Activated T-helper 1 cell treated with anti-CD3 and anti-CD28 coated beads, Interleukin-12 subunit alpha, Interleukin-12 subunit beta, Interleukin-2, Interleukin-4 antibody, amounts not matched to agents 30 ng/mL and 10 ng/mL and 1 ng/mL, durations not matched to agents 14 hours and 24 hours and 36 hours (primary cell): ENCODE measurements around the gene ALG9. TPM values are rescaled to one million over a fixed set of nuclear protein-coding genes. Genes with fewer than 3 reads are reported as not detected.
A peak's percentile ranks its signal among the peaks of the same experiment; 100 is the strongest.
"Not testable (repeated sequence)": the region's sequence is repeated elsewhere in the genome, so short reads cannot be mapped to it uniquely, and the experiment has no call there.

Source experiments
- DNase-seq: peaks from one replicate; pipeline ENCODE4 v3.0.0; 2021; ENCODE audit warnings: low spot score
- H3K27ac Mint-ChIP-seq: one replicate; pipeline ENCODE4 v1.8.0; 2021; ENCODE audit warnings: mild to moderate bottlenecking, mixed read lengths
- H3K27me3 Mint-ChIP-seq: one replicate; pipeline ENCODE4 v1.8.0; 2022; ENCODE audit warnings: mild to moderate bottlenecking, moderate library complexity, mixed read lengths; ENCODE audit not compliant: insufficient read depth
- H3K36me3 Mint-ChIP-seq: one replicate; pipeline ENCODE4 v1.8.0; 2021; ENCODE audit warnings: low read depth, mixed read lengths
- H3K4me1 Mint-ChIP-seq: one replicate; pipeline ENCODE4 v1.8.0; 2021; ENCODE audit warnings: low read depth, mixed read lengths
- H3K4me3 Mint-ChIP-seq: one replicate; pipeline ENCODE4 v1.8.0; 2021; ENCODE audit warnings: mild to moderate bottlenecking, moderate library complexity, mixed read lengths
- H3K9me3 Mint-ChIP-seq: one replicate; pipeline ENCODE4 v1.8.0; 2021; ENCODE audit warnings: mixed read lengths
- intact Hi-C: fragments of 100-400 bp; cut with micrococcal nuclease; formaldehyde crosslinking; loops from one replicate; pipeline ENCODE4 v1.15.1; 2024
- total RNA-seq: library from RNA; stranded (reverse); gene quantifications from 2 replicates; pipeline ENCODE4 v1.2.3, GENCODE V29; 2022

ALG9 gene
- total RNA-seq, 1 donor from 2014 or later, result 29.3 TPM

DNA sequence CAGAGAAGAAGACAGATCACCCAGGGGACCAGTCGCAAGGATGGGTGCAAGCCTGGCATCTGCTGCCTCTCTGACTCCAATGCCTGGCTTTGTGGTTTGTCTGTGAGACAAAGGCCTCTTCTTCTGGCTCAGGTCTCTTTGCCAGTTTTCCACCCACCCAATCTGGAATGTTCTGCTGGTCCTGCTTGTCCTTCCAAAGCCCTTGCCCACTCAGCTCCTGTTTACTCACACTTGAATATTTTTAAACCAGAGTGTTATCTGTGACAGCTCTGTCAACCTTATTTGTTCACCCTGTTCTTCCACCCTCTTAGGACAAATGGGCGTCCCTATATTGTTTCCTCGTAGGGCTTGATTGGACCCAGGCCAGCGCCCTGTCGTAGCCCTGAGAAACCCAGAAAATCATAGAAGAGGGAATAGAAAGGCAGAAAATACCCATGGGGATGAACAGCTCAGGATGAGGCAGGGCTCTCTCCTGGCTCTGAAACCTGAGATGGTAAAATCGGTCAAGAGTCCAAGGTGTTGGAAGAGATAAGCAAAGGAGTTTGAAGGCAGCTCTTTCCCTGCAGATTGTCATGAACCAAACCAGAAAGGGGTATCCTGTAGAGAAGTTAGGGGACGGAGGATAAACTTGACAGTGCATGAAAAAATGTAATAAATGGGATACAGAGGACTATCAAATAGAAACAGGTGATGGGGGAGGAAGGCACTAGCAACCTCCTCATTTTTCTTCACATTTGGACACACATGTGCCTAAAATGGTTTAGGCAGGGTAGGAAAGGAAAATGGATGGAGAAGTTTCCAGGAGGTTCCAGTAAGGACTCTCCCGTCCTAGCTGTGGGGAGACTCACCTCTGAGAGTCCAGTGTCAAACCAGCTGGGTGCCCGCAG, 39.5 kb upstream of the ALG9 start:
- no peak overlapping the region for H3K27ac Mint-ChIP-seq

DNA sequence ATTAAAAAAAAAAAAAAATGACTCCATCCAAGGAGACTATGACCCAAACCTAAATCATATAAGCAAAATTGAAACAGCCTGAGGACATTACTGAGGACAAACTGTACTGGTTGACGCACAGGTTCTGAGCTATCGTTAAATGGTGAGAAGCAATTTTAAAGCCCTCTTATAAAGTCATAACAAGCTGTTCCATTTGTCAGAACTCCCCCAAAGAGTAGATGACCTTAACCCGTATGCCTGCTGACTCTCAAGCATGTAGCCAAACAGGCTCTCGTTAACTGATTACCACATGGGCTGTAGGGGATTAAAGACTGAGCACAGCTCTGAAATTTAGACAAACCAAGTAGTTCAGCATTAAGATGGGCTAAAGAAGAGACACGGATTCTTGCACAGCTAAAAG, 38.0 kb upstream of the ALG9 start:
- peaks cover 35% of the 10 kb centered on the region for H3K27me3 Mint-ChIP-seq

More for the DNA sequence above, 39.5 kb upstream of the ALG9 start:
- intact Hi-C loops, result no loop called here
- H3K27me3 Mint-ChIP-seq, result peaks cover 44% of the 10 kb centered on the region
- H3K36me3 Mint-ChIP-seq, result no peaks in the 10 kb centered on the region
- H3K4me1 Mint-ChIP-seq, result no peaks in the 10 kb centered on the region
- no peak overlapping the region for H3K4me3 Mint-ChIP-seq
- DNase-seq, result no peak
- H3K9me3 Mint-ChIP-seq, result no peaks in the 10 kb centered on the region

DNA sequence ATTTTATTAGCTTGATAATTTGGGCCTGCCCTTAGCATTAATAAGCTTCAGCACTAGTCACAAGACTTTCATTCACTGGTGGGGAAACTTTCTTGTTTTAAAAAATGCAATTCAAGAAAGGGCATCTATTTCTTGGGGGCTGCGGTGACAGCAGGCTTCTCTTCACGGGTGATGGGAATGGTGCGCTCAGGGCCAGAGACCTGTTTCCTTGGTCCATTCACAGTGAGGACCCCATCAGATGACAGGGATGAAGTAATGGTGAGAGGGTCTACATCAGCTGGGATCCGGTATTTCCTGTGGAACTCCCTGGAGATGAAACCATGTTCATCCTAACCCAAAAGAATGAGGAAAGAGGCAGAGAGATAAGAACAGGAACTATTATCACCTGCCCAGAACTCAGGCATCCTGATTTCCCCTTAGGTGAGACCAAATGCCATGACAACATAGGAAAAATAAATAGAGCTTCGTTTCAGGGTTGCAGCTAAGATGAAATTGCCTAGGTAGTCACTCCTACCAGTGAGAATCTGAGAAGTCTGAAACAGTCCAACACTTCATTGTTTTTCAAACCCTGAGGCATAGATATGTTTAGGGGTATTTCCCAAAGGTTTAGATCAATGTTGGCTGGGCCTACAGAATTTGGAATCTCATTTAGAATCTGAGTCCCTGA, 37.4 kb upstream of the ALG9 start:
- Mint-ChIP-seq H3K27me3 (peaks cover 32% of the 10 kb centered on the region), H3K9me3 (no peaks in the 10 kb centered on the region), H3K36me3 (no peaks in the 10 kb centered on the region), H3K4me1 (no peaks in the 10 kb centered on the region), H3K27ac (no peak overlapping the region), H3K4me3 (no peak overlapping the region)
- no peak for DNase-seq
- intact Hi-C loops, result no loop called here

More for the DNA sequence above, 38.0 kb upstream of the ALG9 start:
- Mint-ChIP-seq H3K4me3 (no peak overlapping the region), H3K4me1 (no peaks in the 10 kb centered on the region), H3K9me3 (no peaks in the 10 kb centered on the region), H3K36me3 (no peaks in the 10 kb centered on the region), H3K27ac (no peak overlapping the region)
- intact Hi-C loops, result no loop called here
- no peak for DNase-seq

DNA sequence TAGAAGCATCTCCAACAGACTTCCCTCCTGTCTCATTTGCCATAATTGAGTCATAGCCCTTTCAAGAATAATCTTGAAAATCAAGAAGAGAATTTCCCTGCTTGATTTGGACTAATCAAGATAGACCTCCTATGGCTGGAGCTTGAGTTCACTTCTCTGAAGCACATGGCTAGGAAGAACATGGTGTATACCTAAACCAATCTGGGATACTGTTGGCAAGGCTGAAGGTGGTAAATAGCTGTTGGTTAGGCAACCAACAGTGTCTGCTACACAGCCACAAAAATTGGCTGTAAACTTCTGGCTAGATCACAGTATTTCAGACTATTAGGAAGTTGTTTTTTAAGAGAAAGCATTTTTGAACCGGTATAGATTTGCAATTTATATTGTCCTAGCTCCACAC, 35.3 kb upstream of the ALG9 start:
- no peaks in the 10 kb centered on the region for H3K9me3 Mint-ChIP-seq
- no peak overlapping the region for H3K4me3 Mint-ChIP-seq
- intact Hi-C loops, result no loop called here
- H3K4me1 Mint-ChIP-seq, result no peaks in the 10 kb centered on the region
- H3K27ac Mint-ChIP-seq, result no peak overlapping the region
- H3K27me3 Mint-ChIP-seq, result peaks cover 18% of the 10 kb centered on the region
- no peaks in the 10 kb centered on the region for H3K36me3 Mint-ChIP-seq
- no peak for DNase-seq

DNA sequence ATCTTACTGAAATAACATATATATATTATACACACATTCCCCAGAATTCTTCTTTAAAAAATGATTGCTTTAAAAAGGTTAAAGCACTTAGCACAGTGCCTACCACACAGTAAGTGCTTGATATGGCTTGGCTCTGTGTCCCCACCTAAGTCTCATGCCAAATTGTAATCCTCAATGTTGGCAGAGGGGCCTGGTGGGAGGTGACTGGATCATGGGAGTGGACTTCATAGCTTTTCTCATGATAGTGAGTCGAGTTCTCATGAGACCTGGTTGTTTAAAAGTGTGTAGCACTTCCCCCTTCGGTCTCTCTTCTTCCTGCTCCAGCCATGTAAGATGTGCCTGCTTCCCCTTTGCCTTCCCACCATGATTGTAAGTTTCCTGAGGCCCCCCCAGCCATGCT, 34.0 kb upstream of the ALG9 start:
- Mint-ChIP-seq H3K4me3 (no peak overlapping the region), H3K36me3 (no peaks in the 10 kb centered on the region), H3K9me3 (no peaks in the 10 kb centered on the region), H3K27me3 (peaks cover 9% of the 10 kb centered on the region), H3K27ac (no peak overlapping the region), H3K4me1 (no peaks in the 10 kb centered on the region)
- intact Hi-C loops, result no loop called here
- DNase-seq, result no peak

DNA sequence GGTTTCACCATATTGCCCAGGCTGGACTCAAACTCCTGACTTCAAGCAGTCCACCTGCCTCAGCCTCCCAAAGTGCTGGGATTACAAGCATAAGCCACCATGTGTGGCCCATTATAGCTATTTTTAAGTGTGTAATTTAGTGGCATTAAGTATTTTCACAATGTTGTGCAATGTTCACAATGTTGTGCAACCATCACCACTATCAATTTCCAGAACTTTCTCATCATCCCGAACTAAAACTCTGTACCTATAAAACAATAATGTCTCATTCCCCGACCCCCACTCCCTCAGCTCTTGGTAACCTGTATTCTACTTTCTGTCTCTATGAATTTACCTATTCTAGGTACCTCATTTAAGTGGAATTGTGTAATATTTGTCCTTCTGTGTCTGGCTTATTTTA, 15.5 kb upstream of the ALG9 start:
- no peak for DNase-seq
- Mint-ChIP-seq H3K36me3 (no peaks in the 10 kb centered on the region), H3K4me3 (no peak overlapping the region), H3K27ac (no peak overlapping the region), H3K4me1 (no peaks in the 10 kb centered on the region), H3K9me3 (no peaks in the 10 kb centered on the region), H3K27me3 (peaks cover 7% of the 10 kb centered on the region)
- intact Hi-C loops, result no loop called here

DNA sequence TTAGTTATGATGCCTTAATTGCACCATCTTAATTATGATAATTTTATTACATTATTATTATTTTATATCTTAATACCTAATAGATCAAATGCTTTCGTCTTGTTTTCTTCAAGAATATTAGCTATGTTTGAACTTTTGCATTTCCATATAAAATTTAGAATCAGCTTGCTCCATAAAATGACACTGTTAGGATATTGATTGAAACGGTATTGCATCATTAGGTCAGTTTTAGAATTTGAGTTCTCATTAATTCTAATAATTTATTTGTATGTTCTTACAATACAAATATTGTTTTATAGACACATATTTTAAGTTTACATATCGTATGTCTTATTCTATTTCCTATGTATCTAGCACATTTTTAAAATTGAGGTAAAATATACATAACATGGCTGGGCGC, 14.7 kb upstream of the ALG9 start:
- no peak for DNase-seq
- H3K4me3 Mint-ChIP-seq, result no peak overlapping the region
- no peak overlapping the region for H3K27ac Mint-ChIP-seq
- H3K36me3 Mint-ChIP-seq, result no peaks in the 10 kb centered on the region
- H3K4me1 Mint-ChIP-seq, result peaks cover 3% of the 10 kb centered on the region
- intact Hi-C loops, result no loop called here
- H3K9me3 Mint-ChIP-seq, result no peaks in the 10 kb centered on the region
- H3K27me3 Mint-ChIP-seq, result peaks cover 6% of the 10 kb centered on the region

DNA sequence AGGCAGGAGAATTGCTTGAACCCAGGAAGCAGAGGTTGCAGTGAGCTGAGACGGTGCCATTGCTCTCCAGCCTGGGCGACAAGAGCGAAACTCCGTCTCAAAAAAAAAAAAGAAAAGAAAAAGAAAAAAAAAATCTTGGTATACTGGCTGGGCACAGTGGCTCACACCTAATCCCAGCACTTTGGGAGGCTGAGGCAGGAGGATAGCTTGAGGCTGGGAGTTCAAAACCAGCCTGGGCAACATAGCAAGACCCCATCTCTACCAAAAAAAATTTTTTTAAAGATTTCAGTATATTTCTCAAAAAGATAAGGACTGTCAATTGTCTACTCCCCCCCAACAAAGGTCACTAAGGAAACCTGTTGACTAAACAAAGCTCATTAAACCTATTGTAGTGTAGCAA, 13.7 kb upstream of the ALG9 start:
- not testable (repeated sequence) for H3K36me3 Mint-ChIP-seq

DNA sequence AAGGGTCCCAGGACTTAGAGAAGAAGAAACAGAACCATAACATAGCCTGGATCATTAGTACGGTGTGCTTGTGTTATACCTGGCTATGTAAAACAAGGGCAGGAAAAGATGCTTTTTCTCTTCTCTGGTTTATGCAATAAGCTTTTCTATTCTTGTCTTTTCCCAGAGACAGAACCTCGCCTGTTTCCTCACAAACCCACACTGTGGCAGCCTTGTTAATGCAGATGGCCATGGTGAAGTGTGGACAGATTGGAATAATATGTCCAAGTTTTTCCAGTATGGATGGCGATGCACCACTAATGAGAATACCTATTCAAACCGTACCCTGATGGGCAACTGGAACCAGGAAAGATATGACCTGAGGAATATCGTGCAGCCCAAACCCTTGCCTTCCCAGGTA, 10.8 kb upstream of the ALG9 start:
- Mint-ChIP-seq H3K27ac (no peak overlapping the region), H3K27me3 (peaks cover 2% of the 10 kb centered on the region), H3K9me3 (no peaks in the 10 kb centered on the region), H3K36me3 (peaks cover 7% of the 10 kb centered on the region), H3K4me3 (no peak overlapping the region), H3K4me1 (peaks cover 26% of the 10 kb centered on the region)
- intact Hi-C loops, result no loop called here
- no peak for DNase-seq

More for the DNA sequence above, 13.7 kb upstream of the ALG9 start:
- H3K4me1 Mint-ChIP-seq, intact Hi-C loops, H3K27me3 Mint-ChIP-seq, H3K4me3 Mint-ChIP-seq, H3K27ac Mint-ChIP-seq, H3K9me3 Mint-ChIP-seq, DNase-seq: not testable (repeated sequence)

DNA sequence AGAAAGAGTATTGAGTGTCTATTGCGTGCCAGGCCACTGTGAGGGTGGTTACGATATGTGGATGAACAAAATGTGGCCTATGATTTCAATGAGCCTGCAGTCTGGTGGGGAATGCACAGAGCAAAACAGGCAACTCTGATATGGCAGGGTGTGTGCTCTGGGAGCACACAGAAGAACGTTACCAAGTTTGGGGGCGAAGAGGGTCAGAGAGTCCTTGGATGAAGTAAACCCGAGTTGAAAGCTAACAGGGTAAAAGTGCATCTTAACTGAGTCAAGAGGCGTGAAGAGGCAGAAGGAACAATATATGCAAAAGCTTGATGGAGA, 8.2 kb upstream of the ALG9 start:
- Mint-ChIP-seq H3K36me3 (peaks cover 12% of the 10 kb centered on the region), H3K9me3 (no peaks in the 10 kb centered on the region), H3K4me1 (peaks cover 26% of the 10 kb centered on the region), H3K27ac (peak overlapping the region; percentile 100), H3K4me3 (peak overlapping the region; percentile 94), H3K27me3 (peaks cover 2% of the 10 kb centered on the region)
- intact Hi-C loops, result loop anchor here (1.0 to 10.0 kb wide), 13 partner anchors 8 to 1893 kb away; partner anchors contain the start of genes ALG9, BCO2, DLAT and NKAPD1
- no peak for DNase-seq

DNA sequence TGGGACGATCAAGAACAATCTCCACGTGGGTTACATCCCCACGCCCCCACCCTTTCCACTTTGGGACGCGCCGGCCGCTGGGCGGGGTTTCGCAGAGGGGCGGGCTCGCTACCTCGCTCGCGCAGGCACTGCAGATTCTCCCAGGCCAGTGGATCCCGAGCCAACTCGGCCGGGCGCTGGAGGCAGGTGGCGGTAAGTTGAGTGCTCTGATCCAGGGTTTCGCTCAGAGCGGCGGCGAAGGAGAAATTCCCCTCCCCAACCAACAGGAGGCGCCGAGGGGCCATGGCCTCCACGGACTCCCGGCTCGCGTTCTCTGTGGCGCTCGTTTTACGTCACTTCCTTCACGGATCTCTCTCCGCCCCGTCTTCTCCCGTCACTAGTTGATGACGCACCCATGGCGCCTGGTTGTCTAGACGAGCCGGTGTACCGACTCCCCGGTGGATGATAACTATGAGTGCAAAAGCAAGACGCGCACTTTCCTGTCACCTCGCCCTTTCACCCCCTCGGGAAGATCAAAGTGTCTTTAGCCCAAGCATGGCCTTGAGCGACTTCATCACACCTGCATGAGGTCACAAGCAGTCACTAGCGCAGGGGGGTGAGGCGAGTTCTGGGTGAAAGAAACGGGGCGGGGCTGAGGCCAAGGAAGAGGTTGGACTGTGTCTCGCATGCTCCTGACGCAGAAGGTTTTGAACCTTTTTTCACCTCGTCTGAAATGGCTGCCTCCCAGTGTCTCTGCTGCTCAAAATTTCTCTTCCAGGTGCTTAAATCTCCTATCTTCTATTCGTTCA, 7.7 kb upstream of the ALG9 start, which contains the start of the genes CFAP68 and FDXACB1:
TSS of gene CFAP68 (plus strand) at position 693 of the 788 bp plus-strand sequence. CDS start at position 713, 20 bp downstream.
TSS of gene FDXACB1 (minus strand) at position 317 of the 788 bp plus-strand sequence. CDS start at position 284, 33 bp downstream.
- Mint-ChIP-seq H3K27ac (peak within 1 kb of the TSS; percentile 100), H3K9me3 (no peaks in the 10 kb centered on the region), H3K27me3 (peaks cover 2% of the 10 kb centered on the region), H3K4me1 (peaks cover 26% of the 10 kb centered on the region), H3K4me3 (peak within 1 kb of the TSS; percentile 94), H3K36me3 (peaks cover 14% of the 10 kb centered on the region)
- DNase-seq, result peak; percentile 92
- intact Hi-C loops, result loop anchor here (1.0 to 10.0 kb wide), 13 partner anchors 8 to 1893 kb away; partner anchors contain the start of genes ALG9, BCO2, DLAT and NKAPD1

DNA sequence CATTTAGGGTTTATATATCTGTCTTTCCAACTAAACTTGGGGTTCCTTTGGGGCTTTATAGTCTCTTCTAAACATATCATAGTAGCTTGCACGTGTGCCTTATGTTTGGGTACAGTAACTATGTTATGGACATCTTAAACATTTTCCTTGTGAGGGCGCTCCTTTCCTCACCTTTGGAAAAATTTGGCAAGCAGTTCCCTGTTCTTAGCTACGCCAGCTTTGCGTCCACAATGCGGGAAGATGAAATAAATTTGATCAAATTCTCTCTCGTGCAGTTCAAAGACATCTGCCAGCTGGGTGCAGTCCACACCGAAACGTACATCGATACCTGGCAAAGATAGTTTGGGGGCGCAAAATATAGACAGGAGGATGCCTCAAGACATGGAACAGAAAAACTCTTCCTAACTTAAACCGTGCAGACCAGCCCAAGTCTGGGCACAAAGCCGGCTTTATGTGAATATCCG, 7.0 kb upstream of the ALG9 start:
- H3K4me3 Mint-ChIP-seq, result peak overlapping the region; percentile 94
- H3K27ac Mint-ChIP-seq, result peak overlapping the region; percentile 100
- peaks cover 14% of the 10 kb centered on the region for H3K36me3 Mint-ChIP-seq
- DNase-seq, result no peak
- intact Hi-C loops, result loop anchor here (2.0 to 10.0 kb wide), 5 partner anchors 276 to 1894 kb away; partner anchors contain the start of genes BCO2, POU2AF1, SIK2 and ZW10
- peaks cover 26% of the 10 kb centered on the region for H3K4me1 Mint-ChIP-seq
- peaks cover 2% of the 10 kb centered on the region for H3K27me3 Mint-ChIP-seq
- H3K9me3 Mint-ChIP-seq, result no peaks in the 10 kb centered on the region
